Ascending aorta (tissue), 2 donors: ENCODE results near the gene TBCC. TPM values are rescaled to one million over a fixed set of nuclear protein-coding genes. Genes with fewer than 3 reads are reported as not detected.

Source experiments
- DNase-seq, 2 donors: peaks; one replicate each; pipeline ENCODE4 v3.0.0-alpha.2; 2019; ENCODE audit warnings: low spot score in 2 of 2
- H3K27ac ChIP-seq, 2 donors: fragments of 200-600 bp; sonication (generic); one replicate each; pipeline ENCODE4 v1.5.1; 2016 to 2017; ENCODE audit warnings: mild to moderate bottlenecking in 1 of 2
- H3K27me3 ChIP-seq: fragments of 200-600 bp; sonication (generic); one replicate; pipeline ENCODE4 v1.5.1; 2017
- H3K36me3 ChIP-seq, 2 donors: fragments of 200-600 bp; sonication (generic); one replicate each; pipeline ENCODE4 v1.5.1; 2016
- H3K4me1 ChIP-seq, 2 donors: fragments of 200-600 bp; sonication (generic); one replicate each; pipeline ENCODE4 v1.5.1; 2016 to 2017; ENCODE audit warnings: mild to moderate bottlenecking in 1 of 2
- H3K4me3 ChIP-seq, 2 donors: fragments of 200-600 bp; sonication (generic); one replicate each; pipeline ENCODE4 v1.5.1; 2016 to 2017; ENCODE audit warnings: mild to moderate bottlenecking in 1 of 2
- H3K9me3 ChIP-seq, 2 donors: fragments of 200-600 bp; sonication (generic); one replicate each; pipeline ENCODE4 v1.5.1; 2016
- intact Hi-C: fragments of 100-400 bp; cut with DNase I; formaldehyde crosslinking; loops from one replicate; pipeline ENCODE4 v1.15.1; 2023
- total RNA-seq: library from RNA; depleted of rRNA; stranded (reverse); fragments of >200 nt; gene quantifications from one replicate; pipeline ENCODE4 v1.1.0, GENCODE V29; 2016
- TF ChIP-seq, protein P1 (sequence below), 3 experiments: fragments of 200-600 bp in 2 of 3; fragments of 450-650 bp in 1 of 3; sonication (generic) in 2 of 3; IDR thresholded peaks; one replicate each; pipeline ENCODE4 v1.5.1; 2016 to 2019; ENCODE audit warnings: antibody characterized with exemption in 3 of 3, mild to moderate bottlenecking in 1 of 3, moderate library complexity in 1 of 3

TBCC gene
- total RNA-seq, 1 donor from 2014 or later, result 50.8 TPM

DNA sequence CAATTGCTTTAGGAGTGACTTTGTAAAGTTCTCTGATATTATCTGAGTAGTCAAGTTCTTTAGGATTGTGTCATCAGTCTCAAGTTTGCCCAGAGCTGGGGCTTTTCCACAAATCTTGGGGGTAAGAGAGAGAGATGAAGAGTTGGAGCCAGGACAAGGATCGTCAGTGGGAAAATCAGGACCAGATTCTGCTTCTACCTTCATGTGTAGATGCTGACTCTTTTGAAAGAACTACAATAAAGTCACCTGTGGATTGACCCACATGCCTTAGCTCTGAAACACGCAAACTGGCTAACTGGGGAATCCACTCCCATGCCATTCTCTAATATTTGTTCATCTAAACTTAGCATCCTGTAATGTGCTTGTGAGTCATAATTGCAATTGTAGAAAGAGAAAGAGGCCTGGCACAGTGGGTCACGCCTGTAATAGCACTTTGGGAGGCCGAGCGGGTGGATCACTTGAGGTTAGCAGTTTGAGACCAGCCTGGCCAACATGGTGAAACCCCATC, 20.3 kb upstream of the TBCC start:
- peaks cover 0 to 5% of the 10 kb centered on the region in 2 donors for H3K4me1 ChIP-seq
- intact Hi-C loops, result no loop called here
- TF ChIP-seq, protein P1, sequence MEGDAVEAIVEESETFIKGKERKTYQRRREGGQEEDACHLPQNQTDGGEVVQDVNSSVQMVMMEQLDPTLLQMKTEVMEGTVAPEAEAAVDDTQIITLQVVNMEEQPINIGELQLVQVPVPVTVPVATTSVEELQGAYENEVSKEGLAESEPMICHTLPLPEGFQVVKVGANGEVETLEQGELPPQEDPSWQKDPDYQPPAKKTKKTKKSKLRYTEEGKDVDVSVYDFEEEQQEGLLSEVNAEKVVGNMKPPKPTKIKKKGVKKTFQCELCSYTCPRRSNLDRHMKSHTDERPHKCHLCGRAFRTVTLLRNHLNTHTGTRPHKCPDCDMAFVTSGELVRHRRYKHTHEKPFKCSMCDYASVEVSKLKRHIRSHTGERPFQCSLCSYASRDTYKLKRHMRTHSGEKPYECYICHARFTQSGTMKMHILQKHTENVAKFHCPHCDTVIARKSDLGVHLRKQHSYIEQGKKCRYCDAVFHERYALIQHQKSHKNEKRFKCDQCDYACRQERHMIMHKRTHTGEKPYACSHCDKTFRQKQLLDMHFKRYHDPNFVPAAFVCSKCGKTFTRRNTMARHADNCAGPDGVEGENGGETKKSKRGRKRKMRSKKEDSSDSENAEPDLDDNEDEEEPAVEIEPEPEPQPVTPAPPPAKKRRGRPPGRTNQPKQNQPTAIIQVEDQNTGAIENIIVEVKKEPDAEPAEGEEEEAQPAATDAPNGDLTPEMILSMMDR (IDR thresholded peaks at IDR 0.05), result no peak
- H3K27me3 ChIP-seq, result no peaks in the 10 kb centered on the region
- H3K9me3 ChIP-seq, result no peaks in the 10 kb centered on the region
- no peak for DNase-seq
- no peak overlapping the region for H3K4me3 ChIP-seq
- no peak overlapping the region for H3K27ac ChIP-seq
- H3K36me3 ChIP-seq, result peaks cover 1 to 3% of the 10 kb centered on the region in 2 donors

DNA sequence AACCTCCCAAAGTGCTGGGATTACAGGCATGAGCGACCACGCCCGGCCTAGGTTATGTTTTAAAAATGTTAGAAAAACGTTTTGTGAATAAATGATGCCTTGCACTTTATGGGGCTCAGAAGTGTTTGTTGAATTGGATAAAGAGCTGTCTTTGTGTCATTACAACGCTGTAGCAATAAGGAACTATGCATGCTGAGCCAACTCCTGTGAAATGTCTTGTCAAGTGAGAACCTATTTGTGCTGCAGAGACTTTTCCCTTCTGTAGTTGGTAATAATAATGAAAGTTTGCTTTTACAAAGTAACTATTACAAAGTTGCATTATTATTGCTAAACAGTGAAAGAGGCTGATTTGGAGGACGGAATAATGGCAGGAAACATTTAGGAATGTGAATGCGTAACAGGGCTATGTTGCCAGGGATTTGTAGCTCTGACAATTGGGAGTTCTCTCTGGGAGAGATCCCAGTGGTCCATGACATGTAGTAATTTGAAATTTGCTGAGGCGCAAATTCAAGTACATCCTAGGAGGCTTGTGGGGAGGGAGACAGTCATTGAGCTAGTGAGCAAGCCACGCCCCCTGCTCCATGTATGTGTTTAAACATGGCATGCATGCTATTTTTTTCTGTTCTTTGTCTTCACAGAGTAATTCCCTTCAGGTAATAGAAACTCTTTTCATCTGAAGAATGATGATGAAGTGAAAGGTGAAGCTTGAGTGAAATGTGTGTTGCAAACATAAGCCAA, 19.2 kb upstream of the TBCC start:
- Histone ChIP-seq H3K36me3 (peaks cover 2 to 4% of the 10 kb centered on the region in 2 donors), H3K4me1 (no peaks in the 10 kb centered on the region), H3K9me3 (no peaks in the 10 kb centered on the region), H3K27ac (no peak overlapping the region), H3K27me3 (no peaks in the 10 kb centered on the region), H3K4me3 (no peak overlapping the region)
- DNase-seq, result no peak
- intact Hi-C loops, result no loop called here
- TF ChIP-seq, protein P1 (IDR thresholded peaks at IDR 0.05), result no peak

DNA sequence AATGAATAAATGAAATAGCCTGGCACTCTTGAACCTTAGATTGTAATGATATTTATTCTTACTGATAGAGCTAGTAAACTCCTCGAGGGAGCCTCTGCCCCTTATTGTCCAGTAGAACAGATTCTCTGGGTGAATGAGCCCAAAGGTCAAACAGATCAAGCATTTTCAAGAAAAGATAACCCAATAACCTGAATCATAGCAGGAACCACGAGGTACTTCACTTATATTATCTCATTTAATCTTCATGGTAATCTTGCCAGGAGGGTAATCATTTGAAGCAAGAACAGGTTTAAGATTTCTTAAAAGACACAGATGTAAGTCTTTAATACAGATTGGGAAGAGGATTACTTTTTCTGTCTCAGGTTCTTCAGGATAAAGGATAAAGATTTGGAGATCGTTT, 17.0 kb upstream of the TBCC start:
- no peaks in the 10 kb centered on the region for H3K27me3 ChIP-seq
- H3K9me3 ChIP-seq, result no peaks in the 10 kb centered on the region
- intact Hi-C loops, result no loop called here
- H3K4me3 ChIP-seq, result no peak overlapping the region
- TF ChIP-seq, protein P1 (IDR thresholded peaks at IDR 0.05), result no peak
- H3K27ac ChIP-seq, result no peak overlapping the region
- H3K36me3 ChIP-seq, result peaks cover 12 to 21% of the 10 kb centered on the region in 2 donors
- H3K4me1 ChIP-seq, result no peaks in the 10 kb centered on the region
- no peak for DNase-seq

DNA sequence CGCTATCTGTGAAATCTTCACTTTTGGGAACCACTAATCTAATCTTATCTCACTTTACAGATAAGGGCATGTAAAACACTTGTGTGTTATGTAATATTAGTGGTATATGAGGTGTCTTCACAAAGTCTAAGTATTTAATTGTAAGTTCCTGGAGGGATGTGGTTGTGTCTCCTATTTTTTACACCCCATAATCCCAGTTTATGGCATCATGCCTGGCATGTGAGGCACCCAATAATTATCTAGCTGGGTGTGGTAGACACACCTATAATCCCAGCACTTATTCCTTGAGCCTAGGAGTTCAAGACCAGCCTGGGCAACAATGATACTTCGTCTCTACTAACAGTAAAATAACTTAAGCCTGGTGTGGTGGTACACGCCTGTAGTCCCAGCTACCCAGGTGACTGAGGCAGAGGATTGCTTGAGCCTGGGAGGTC, 16.5 kb upstream of the TBCC start:
- Histone ChIP-seq H3K36me3 (peaks cover 12 to 23% of the 10 kb centered on the region in 2 donors), H3K4me3 (no peak overlapping the region), H3K27ac (no peak overlapping the region), H3K27me3 (no peaks in the 10 kb centered on the region), H3K4me1 (no peaks in the 10 kb centered on the region), H3K9me3 (no peaks in the 10 kb centered on the region)
- intact Hi-C loops, result no loop called here
- no peak for DNase-seq
- TF ChIP-seq, protein P1 (IDR thresholded peaks at IDR 0.05), result no peak

DNA sequence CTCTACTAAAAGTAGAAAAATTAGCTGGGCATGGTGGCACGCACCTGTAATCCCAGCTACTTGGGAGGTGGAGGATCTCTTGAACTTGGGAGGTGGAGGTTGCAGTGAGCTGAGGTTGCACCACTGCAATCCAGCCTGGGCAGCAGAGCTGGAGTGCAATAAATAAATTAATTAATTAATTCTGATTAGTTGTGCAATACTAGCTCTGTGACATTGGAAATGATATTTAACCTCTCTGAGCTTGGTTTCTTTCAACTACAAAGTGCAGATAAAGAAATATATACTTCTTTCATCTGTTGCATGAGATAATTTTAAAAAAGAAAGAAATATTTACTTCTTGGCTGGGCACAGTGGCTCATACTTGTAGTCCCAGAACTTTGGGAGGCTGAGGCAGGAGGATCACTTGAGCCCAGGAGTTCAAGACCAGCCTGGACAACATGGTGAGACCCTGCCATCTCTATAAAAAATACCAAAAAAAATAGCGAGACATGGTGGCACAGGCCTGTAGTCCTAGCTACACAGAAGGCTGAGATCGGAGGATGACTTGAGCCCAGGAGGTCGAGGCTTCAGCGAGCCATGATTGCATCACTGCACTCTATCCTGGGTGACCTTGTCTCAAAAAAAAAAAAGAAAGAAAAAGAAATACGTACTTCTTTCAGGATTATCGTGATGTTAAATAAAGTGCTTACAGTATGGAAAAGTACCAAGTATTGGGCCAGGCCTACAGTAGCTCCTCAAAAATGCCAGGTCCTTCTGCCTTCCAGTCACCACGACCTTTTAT, 15.6 kb upstream of the TBCC start:
- Histone ChIP-seq H3K9me3 (no peaks in the 10 kb centered on the region), H3K4me3 (no peak overlapping the region), H3K4me1 (no peaks in the 10 kb centered on the region), H3K36me3 (peaks cover 12 to 23% of the 10 kb centered on the region in 2 donors), H3K27me3 (no peaks in the 10 kb centered on the region), H3K27ac (no peak overlapping the region)
- TF ChIP-seq, protein P1 (IDR thresholded peaks at IDR 0.05), result no peak
- no peak for DNase-seq
- intact Hi-C loops, result no loop called here
